ENCODE measurements around the gene LHFPL6. TPM values are rescaled to one million over a fixed set of nuclear protein-coding genes. Genes with fewer than 3 reads are reported as not detected.
"Not testable (repeated sequence)": the region's sequence is repeated elsewhere in the genome, so short reads cannot be mapped to it uniquely, and the experiment has no call there.

LHFPL6 gene
- total RNA-seq, 1 donor from 2014 or later: 31.4 TPM

DNA sequence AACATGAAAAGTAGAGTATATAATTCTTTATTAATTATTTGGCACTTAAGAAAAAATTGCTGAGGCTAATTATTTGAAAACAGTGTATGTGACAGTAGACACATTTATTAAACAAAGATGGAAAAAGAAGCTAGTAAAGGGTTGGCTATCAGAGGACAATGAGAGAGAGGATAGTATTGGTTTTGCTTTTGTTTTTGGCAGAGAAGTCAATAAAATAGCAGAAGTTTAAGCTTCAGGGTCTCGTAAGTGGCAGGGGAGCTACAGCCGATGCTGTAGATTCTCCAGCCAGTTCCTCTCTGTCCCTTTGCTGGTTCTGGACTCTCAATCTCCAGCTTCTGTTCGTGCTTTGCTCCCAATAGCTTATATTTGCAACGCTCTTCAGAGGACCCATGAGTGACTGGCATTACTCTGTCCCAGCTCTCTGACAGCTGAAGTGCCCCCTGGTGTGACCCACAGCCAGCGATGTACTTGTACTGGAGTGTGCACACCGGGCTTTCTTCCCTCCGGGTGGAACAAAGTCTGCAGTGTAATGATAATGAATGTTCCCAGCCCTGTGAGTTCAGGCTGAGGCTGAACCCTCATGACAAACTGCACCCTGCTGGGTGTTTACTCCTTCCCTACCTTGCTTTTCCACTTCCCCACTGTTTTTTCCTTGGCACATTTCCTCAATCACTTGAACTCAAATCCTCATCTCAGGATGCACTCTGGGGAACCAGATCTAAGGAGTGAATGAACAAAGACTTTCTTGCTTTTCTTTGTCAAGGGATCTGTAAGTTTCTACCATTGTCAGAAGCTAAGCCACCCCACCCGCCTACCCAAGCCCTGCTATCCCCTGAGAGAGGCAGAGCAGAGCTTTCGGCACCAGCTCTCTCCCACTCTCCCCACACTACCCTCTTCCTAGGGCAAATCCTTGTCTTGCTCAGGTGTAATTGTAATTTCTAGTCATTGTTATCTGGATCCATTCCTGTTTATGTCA lies 254.8 kb downstream of the LHFPL6 start:
- H2AFZ ChIP-seq (ENCODE audit: low read depth, low read length): no peak overlapping the region
- H3K4me3 Mint-ChIP-seq (ENCODE audit: unreplicated experiment): no peak overlapping the region
- H3K4me3 ChIP-seq (ENCODE audit: insufficient read depth, low read depth, low read length): no peak overlapping the region
- no peak overlapping the region for H3K27ac Mint-ChIP-seq (ENCODE audit: unreplicated experiment)
- H3K9ac ChIP-seq (ENCODE audit: low read length): no peak overlapping the region
- no peak overlapping the region for H3K27ac ChIP-seq (ENCODE audit: low read depth, low read length)
- H3K4me1 Mint-ChIP-seq (ENCODE audit: low read depth, unreplicated experiment): peaks cover 7% of the 10 kb centered on the region
- H3K4me1 ChIP-seq (ENCODE audit: insufficient read depth, low read length): peaks cover 9% of the 10 kb centered on the region
- H3K36me3 ChIP-seq (ENCODE audit: insufficient read depth, low read length): no peaks in the 10 kb centered on the region
- H3K9me3 Mint-ChIP-seq (ENCODE audit: unreplicated experiment): no peaks in the 10 kb centered on the region
- H3K27me3 ChIP-seq (ENCODE audit: insufficient read depth, low read length): no peaks in the 10 kb centered on the region
- no peaks in the 10 kb centered on the region for H4K20me1 ChIP-seq (ENCODE audit: insufficient read depth, low read length)
- H3K27me3 Mint-ChIP-seq (ENCODE audit: low read depth, unreplicated experiment): no peaks in the 10 kb centered on the region
- no peaks in the 10 kb centered on the region for H3K79me2 ChIP-seq (ENCODE audit: insufficient read depth, low read length)
- TF ChIP-seq, protein P1, sequence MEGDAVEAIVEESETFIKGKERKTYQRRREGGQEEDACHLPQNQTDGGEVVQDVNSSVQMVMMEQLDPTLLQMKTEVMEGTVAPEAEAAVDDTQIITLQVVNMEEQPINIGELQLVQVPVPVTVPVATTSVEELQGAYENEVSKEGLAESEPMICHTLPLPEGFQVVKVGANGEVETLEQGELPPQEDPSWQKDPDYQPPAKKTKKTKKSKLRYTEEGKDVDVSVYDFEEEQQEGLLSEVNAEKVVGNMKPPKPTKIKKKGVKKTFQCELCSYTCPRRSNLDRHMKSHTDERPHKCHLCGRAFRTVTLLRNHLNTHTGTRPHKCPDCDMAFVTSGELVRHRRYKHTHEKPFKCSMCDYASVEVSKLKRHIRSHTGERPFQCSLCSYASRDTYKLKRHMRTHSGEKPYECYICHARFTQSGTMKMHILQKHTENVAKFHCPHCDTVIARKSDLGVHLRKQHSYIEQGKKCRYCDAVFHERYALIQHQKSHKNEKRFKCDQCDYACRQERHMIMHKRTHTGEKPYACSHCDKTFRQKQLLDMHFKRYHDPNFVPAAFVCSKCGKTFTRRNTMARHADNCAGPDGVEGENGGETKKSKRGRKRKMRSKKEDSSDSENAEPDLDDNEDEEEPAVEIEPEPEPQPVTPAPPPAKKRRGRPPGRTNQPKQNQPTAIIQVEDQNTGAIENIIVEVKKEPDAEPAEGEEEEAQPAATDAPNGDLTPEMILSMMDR (IDR thresholded peaks at IDR 0.05; ENCODE audit: insufficient read depth, low read depth, low read length): no peak
- TF ChIP-seq EZH2 (IDR thresholded peaks at IDR 0.05; ENCODE audit: insufficient read depth, low read length): no peak
- no peak for FAIRE-seq
- H3K36me3 Mint-ChIP-seq (ENCODE audit: low read depth, unreplicated experiment): peaks cover 1% of the 10 kb centered on the region
- H3K9me3 ChIP-seq (ENCODE audit: insufficient read depth, low read depth, low read length): no peaks in the 10 kb centered on the region
- DNase-seq (ENCODE audit: low read depth): no peak
- no peak overlapping the region for H3K4me2 ChIP-seq (ENCODE audit: low read length)

DNA sequence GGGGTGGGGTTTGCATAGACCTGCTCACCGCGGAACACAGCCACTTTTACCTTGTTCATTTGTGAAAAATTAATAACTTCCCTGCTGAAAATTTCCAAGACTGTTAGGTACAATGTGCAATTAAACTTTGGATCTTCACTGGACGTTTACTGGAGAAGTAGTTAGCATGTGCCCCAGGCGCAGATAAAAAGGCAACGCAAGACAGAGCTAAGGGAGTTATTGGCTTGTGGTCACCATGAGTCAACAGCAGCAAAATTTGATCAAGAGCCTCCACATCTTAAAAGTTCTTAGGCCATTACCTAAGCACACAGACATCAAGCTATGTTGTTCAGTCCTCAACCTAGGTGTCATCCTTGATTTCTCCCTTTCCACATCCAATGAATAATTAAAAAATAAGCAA lies 257.0 kb downstream of the LHFPL6 start:
- Histone ChIP-seq H4K20me1 (ENCODE audit: insufficient read depth, low read length) (no peaks in the 10 kb centered on the region), H3K9ac (ENCODE audit: low read length) (no peak overlapping the region), H3K9me3 (ENCODE audit: insufficient read depth, low read depth, low read length) (no peaks in the 10 kb centered on the region), H3K4me3 (ENCODE audit: insufficient read depth, low read depth, low read length) (no peak overlapping the region), H3K4me1 (ENCODE audit: insufficient read depth, low read length) (peaks cover 9% of the 10 kb centered on the region), H3K27ac (ENCODE audit: low read depth, low read length) (no peak overlapping the region), H3K79me2 (ENCODE audit: insufficient read depth, low read length) (no peaks in the 10 kb centered on the region), H2AFZ (ENCODE audit: low read depth, low read length) (no peak overlapping the region), H3K4me2 (ENCODE audit: low read length) (no peak overlapping the region), H3K36me3 (ENCODE audit: insufficient read depth, low read length) (no peaks in the 10 kb centered on the region), H3K27me3 (ENCODE audit: insufficient read depth, low read length) (no peaks in the 10 kb centered on the region)
- DNase-seq (ENCODE audit: low read depth): no peak
- FAIRE-seq: no peak
- no peaks in the 10 kb centered on the region for H3K27me3 Mint-ChIP-seq (ENCODE audit: low read depth, unreplicated experiment)
- H3K27ac Mint-ChIP-seq (ENCODE audit: unreplicated experiment): no peak overlapping the region
- H3K4me1 Mint-ChIP-seq (ENCODE audit: low read depth, unreplicated experiment): peaks cover 7% of the 10 kb centered on the region
- TF ChIP-seq, protein P1 (IDR thresholded peaks at IDR 0.05; ENCODE audit: insufficient read depth, low read depth, low read length): no peak
- no peak for TF ChIP-seq EZH2 (IDR thresholded peaks at IDR 0.05; ENCODE audit: insufficient read depth, low read length)
- H3K4me3 Mint-ChIP-seq (ENCODE audit: unreplicated experiment): no peak overlapping the region
- H3K36me3 Mint-ChIP-seq (ENCODE audit: low read depth, unreplicated experiment): peaks cover 5% of the 10 kb centered on the region
- no peaks in the 10 kb centered on the region for H3K9me3 Mint-ChIP-seq (ENCODE audit: unreplicated experiment)

DNA sequence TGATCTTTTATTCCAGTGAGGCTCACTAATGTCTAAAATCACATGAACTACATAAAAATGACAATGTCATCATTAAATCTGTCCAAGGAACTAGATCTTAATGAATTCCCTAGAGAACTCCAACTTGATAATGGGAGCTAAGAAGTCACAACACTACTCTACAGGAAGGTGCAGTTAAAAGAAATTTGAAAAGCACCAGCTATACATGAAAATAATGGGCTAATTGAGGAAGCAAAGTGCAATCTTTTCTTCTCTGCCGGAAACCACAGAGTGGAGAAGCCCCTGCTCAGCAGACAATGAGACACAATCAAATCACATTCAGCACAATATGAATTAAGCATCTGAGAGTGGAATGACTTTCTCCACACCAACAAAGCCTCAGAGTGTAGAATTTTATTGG lies 261.7 kb downstream of the LHFPL6 start:
- DNase-seq (ENCODE audit: low read depth) (no peak), FAIRE-seq (no peak)
- Mint-ChIP-seq H3K4me1 (ENCODE audit: low read depth, unreplicated experiment) (peaks cover 3% of the 10 kb centered on the region), H3K36me3 (ENCODE audit: low read depth, unreplicated experiment) (peaks cover 5% of the 10 kb centered on the region), H3K9me3 (ENCODE audit: unreplicated experiment) (no peaks in the 10 kb centered on the region), H3K27ac (ENCODE audit: unreplicated experiment) (no peak overlapping the region), H3K4me3 (ENCODE audit: unreplicated experiment) (no peak overlapping the region), H3K27me3 (ENCODE audit: low read depth, unreplicated experiment) (no peaks in the 10 kb centered on the region)
- Histone ChIP-seq H3K4me3 (ENCODE audit: insufficient read depth, low read depth, low read length) (no peak overlapping the region), H3K9ac (ENCODE audit: low read length) (no peak overlapping the region), H3K4me2 (ENCODE audit: low read length) (no peak overlapping the region), H3K27ac (ENCODE audit: low read depth, low read length) (no peak overlapping the region), H2AFZ (ENCODE audit: low read depth, low read length) (no peak overlapping the region), H3K4me1 (ENCODE audit: insufficient read depth, low read length) (no peaks in the 10 kb centered on the region), H4K20me1 (ENCODE audit: insufficient read depth, low read length) (no peaks in the 10 kb centered on the region), H3K9me3 (ENCODE audit: insufficient read depth, low read depth, low read length) (no peaks in the 10 kb centered on the region), H3K79me2 (ENCODE audit: insufficient read depth, low read length) (no peaks in the 10 kb centered on the region), H3K36me3 (ENCODE audit: insufficient read depth, low read length) (no peaks in the 10 kb centered on the region), H3K27me3 (ENCODE audit: insufficient read depth, low read length) (no peaks in the 10 kb centered on the region)
- TF ChIP-seq, protein P1 (IDR thresholded peaks at IDR 0.05; ENCODE audit: insufficient read depth, low read depth, low read length): no peak
- no peak for TF ChIP-seq EZH2 (IDR thresholded peaks at IDR 0.05; ENCODE audit: insufficient read depth, low read length)

DNA sequence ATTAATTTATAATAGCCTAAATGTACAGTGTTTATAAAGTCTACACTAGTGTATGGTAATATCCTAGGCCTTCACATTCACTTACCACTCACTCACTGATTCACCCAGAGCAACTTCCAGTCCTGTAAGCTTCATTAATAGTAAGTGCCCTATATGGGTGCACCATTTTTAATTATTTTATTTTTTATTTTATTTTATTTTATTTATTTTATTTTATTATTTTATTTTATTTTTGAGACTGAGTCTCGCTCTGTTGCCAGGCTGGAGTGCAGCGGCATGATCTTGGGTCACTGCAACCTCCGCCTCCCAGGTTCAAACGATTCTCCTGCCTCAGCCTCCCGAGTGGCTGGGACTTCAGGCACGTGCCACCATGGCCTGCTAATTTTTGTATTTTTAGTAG lies 264.9 kb downstream of the LHFPL6 start:
- H4K20me1 ChIP-seq (ENCODE audit: insufficient read depth, low read length); H3K27ac Mint-ChIP-seq (ENCODE audit: unreplicated experiment); H3K79me2 ChIP-seq (ENCODE audit: insufficient read depth, low read length); FAIRE-seq; H3K36me3 ChIP-seq (ENCODE audit: insufficient read depth, low read length); H3K4me3 Mint-ChIP-seq (ENCODE audit: unreplicated experiment); H3K27ac ChIP-seq (ENCODE audit: low read depth, low read length); H3K9me3 Mint-ChIP-seq (ENCODE audit: unreplicated experiment); H3K9ac ChIP-seq (ENCODE audit: low read length); H3K9me3 ChIP-seq (ENCODE audit: insufficient read depth, low read depth, low read length); H3K27me3 Mint-ChIP-seq (ENCODE audit: low read depth, unreplicated experiment); H3K4me1 ChIP-seq (ENCODE audit: insufficient read depth, low read length); H3K36me3 Mint-ChIP-seq (ENCODE audit: low read depth, unreplicated experiment); H2AFZ ChIP-seq (ENCODE audit: low read depth, low read length); H3K4me3 ChIP-seq (ENCODE audit: insufficient read depth, low read depth, low read length); H3K27me3 ChIP-seq (ENCODE audit: insufficient read depth, low read length); DNase-seq (ENCODE audit: low read depth); H3K4me1 Mint-ChIP-seq (ENCODE audit: low read depth, unreplicated experiment); H3K4me2 ChIP-seq (ENCODE audit: low read length): not testable (repeated sequence)

Measured in astrocyte (in vitro differentiated cells and primary cell).